Gastrocnemius medialis (tissue), 4 donors: ENCODE measurements around the gene ELOF1.

Experiments used
- POLR2A ChIP-seq, 2 donors: fragments of 450-650 bp; IDR thresholded peaks; one replicate each; pipeline ENCODE4 v1.6.1; 2017; ENCODE audit warnings: antibody characterized with exemption in 2 of 2, mild to moderate bottlenecking in 2 of 2, moderate library complexity in 2 of 2
- TF ChIP-seq, protein P1 (sequence below), 5 experiments: fragments of 450-650 bp in 3 of 5; fragments of 200-600 bp in 2 of 5; sonication (generic) in 2 of 5; IDR thresholded peaks in 4 of 5; conservative IDR thresholded peaks in 1 of 5; 1 replicate in 4 of 5; 2 replicates in 1 of 5; pipeline ENCODE4 v1.5.1; 2016 to 2019; ENCODE audit warnings: antibody characterized with exemption in 5 of 5, mild to moderate bottlenecking in 3 of 5, moderate library complexity in 3 of 5

DNA sequence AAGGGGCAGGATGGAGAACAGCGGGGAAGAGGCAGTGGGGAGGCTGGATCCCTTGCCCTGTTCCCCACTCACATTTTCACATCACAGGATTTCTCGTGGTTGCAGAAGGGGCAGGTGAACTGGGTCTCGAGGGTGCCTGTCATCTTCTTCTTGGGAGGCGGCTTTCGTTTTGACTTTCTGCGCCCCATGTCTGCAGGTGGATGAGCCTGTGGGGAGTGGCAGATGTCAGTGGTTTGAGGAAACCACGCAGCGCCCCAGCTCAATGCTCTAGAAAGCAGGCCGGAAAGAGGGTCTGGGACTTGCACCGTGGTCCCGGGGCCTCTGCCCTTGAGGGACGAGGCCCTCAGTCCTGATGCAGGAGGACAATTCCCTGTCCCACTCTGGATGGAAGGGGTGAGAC lies 4.9 kb downstream of the ELOF1 start:
- TF ChIP-seq, protein P1, sequence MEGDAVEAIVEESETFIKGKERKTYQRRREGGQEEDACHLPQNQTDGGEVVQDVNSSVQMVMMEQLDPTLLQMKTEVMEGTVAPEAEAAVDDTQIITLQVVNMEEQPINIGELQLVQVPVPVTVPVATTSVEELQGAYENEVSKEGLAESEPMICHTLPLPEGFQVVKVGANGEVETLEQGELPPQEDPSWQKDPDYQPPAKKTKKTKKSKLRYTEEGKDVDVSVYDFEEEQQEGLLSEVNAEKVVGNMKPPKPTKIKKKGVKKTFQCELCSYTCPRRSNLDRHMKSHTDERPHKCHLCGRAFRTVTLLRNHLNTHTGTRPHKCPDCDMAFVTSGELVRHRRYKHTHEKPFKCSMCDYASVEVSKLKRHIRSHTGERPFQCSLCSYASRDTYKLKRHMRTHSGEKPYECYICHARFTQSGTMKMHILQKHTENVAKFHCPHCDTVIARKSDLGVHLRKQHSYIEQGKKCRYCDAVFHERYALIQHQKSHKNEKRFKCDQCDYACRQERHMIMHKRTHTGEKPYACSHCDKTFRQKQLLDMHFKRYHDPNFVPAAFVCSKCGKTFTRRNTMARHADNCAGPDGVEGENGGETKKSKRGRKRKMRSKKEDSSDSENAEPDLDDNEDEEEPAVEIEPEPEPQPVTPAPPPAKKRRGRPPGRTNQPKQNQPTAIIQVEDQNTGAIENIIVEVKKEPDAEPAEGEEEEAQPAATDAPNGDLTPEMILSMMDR (IDR thresholded peaks at IDR 0.05 in 4 of 5, conservative IDR thresholded peaks at IDR 0.05 in 1 of 5): no peak
- TF ChIP-seq POLR2A (IDR thresholded peaks at IDR 0.05): no peak
